Activated naive CD4-positive, alpha-beta T cell treated with anti-CD3 and anti-CD28 coated beads, Interleukin-2, amount 50 U/mL, for 24 hours (primary cell): ENCODE data around the gene LPGAT1.

Experiments used
- H3K27ac Mint-ChIP-seq: one replicate; pipeline ENCODE4 v1.8.0; 2021; ENCODE audit warnings: mild to moderate bottlenecking, mixed read lengths
- H3K27me3 Mint-ChIP-seq: one replicate; pipeline ENCODE4 v1.8.0; 2021; ENCODE audit warnings: mixed read lengths
- H3K36me3 Mint-ChIP-seq: one replicate; pipeline ENCODE4 v1.8.0; 2021; ENCODE audit warnings: mixed read lengths
- H3K4me1 Mint-ChIP-seq: one replicate; pipeline ENCODE4 v1.8.0; 2021; ENCODE audit warnings: mixed read lengths
- H3K4me3 Mint-ChIP-seq: one replicate; pipeline ENCODE4 v1.8.0; 2021; ENCODE audit warnings: mild to moderate bottlenecking, mixed read lengths
- H3K9me3 Mint-ChIP-seq: one replicate; pipeline ENCODE4 v1.8.0; 2021; ENCODE audit warnings: mixed read lengths

The LPGAT1 gene

GRCh38 chr1:211808475-211808874 lies 22.1 kb downstream of the LPGAT1 start:
- no peak overlapping the region for H3K27ac Mint-ChIP-seq
- peaks cover 44% of the 10 kb centered on the region for H3K36me3 Mint-ChIP-seq
- H3K9me3 Mint-ChIP-seq = no peaks in the 10 kb centered on the region
- peaks cover 9% of the 10 kb centered on the region for H3K4me1 Mint-ChIP-seq
- H3K4me3 Mint-ChIP-seq = no peak overlapping the region
- H3K27me3 Mint-ChIP-seq = no peaks in the 10 kb centered on the region

DNA sequence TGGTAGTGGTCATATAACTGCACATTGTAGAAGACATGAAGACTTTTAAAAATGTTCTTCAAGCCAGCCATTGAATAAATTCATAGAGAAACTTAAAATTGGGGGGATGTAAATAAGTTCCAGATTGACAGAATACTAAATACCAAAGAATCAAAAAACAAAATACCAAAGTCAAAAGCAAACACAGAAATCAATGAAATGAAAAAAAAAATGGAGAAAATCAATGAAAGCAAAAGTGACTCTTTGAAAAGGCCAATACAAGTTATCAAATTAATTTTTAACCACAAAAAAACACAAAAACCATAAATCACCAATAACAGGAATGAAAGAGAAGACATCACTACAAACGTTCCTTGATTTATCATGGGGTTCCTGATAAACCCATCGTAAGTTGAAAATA lies 25.6 kb downstream of the LPGAT1 start:
- Mint-ChIP-seq H3K27me3 (no peaks in the 10 kb centered on the region), H3K4me3 (no peak overlapping the region), H3K9me3 (peaks cover 4% of the 10 kb centered on the region), H3K36me3 (peaks cover 50% of the 10 kb centered on the region), H3K4me1 (peaks cover 11% of the 10 kb centered on the region), H3K27ac (no peak overlapping the region)

DNA sequence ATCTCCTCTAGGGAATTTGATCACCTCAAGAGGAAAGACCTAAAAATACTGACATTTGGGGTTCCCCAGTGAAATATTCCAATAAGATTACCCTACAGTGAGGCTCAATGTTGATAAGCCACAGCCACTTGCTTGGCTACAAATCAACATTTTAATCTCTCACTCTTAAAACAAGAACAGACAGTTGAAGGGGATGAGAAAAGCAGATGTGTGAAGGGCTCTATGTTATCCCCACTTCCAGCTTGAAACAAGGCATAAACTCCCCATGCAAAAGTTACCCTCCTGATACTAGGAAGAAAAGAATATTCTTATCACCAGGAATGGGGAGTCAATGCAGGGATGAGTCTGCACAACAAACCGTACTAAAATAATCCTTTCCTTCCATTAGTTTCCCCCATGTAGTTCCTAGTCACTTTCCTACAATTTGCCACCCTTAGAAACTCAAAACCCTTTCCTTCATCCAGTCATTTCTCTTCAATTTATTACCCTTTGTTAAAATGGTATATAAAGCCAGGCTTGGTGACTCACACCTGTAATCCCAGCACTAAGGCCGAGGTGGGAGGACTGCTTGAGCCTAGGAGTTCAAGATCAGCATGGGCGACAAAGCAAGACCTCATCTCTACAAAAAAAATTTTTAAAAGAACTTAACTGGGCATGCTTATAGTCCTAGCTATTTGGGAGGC lies 29.5 kb downstream of the LPGAT1 start:
- H3K36me3 Mint-ChIP-seq = peaks cover 36% of the 10 kb centered on the region
- peaks cover 4% of the 10 kb centered on the region for H3K9me3 Mint-ChIP-seq
- H3K4me1 Mint-ChIP-seq = peaks cover 7% of the 10 kb centered on the region
- H3K4me3 Mint-ChIP-seq = no peak overlapping the region
- H3K27me3 Mint-ChIP-seq = no peaks in the 10 kb centered on the region
- no peak overlapping the region for H3K27ac Mint-ChIP-seq

GRCh38 chr1:211797994-211798393 lies 32.6 kb downstream of the LPGAT1 start:
- peaks cover 7% of the 10 kb centered on the region for H3K4me1 Mint-ChIP-seq
- no peak overlapping the region for H3K4me3 Mint-ChIP-seq
- H3K27ac Mint-ChIP-seq = no peak overlapping the region
- H3K36me3 Mint-ChIP-seq = peaks cover 22% of the 10 kb centered on the region
- no peaks in the 10 kb centered on the region for H3K27me3 Mint-ChIP-seq
- H3K9me3 Mint-ChIP-seq = peaks cover under 1% of the 10 kb centered on the region

GRCh38 chr1:211791979-211792378 lies 38.6 kb downstream of the LPGAT1 start:
- H3K36me3 Mint-ChIP-seq = peaks cover 7% of the 10 kb centered on the region
- H3K27ac Mint-ChIP-seq = no peak overlapping the region
- no peaks in the 10 kb centered on the region for H3K27me3 Mint-ChIP-seq
- H3K4me1 Mint-ChIP-seq = no peaks in the 10 kb centered on the region
- no peaks in the 10 kb centered on the region for H3K9me3 Mint-ChIP-seq
- no peak overlapping the region for H3K4me3 Mint-ChIP-seq

- no peaks in the 10 kb centered on the region for H3K27me3 Mint-ChIP-seq
- H3K9me3 Mint-ChIP-seq = no peaks in the 10 kb centered on the region
- no peaks in the 10 kb centered on the region for H3K4me1 Mint-ChIP-seq
- no peak overlapping the region for H3K27ac Mint-ChIP-seq
- H3K36me3 Mint-ChIP-seq = peaks cover 5% of the 10 kb centered on the region
- H3K4me3 Mint-ChIP-seq = no peak overlapping the region
Measured at GRCh38 chr1:211789641-211790464, 40.7 kb downstream of the LPGAT1 start.

GRCh38 chr1:211788626-211789025 lies 41.9 kb downstream of the LPGAT1 start:
- Mint-ChIP-seq H3K27ac (no peak overlapping the region), H3K9me3 (no peaks in the 10 kb centered on the region), H3K4me1 (no peaks in the 10 kb centered on the region), H3K27me3 (no peaks in the 10 kb centered on the region), H3K36me3 (peaks cover 10% of the 10 kb centered on the region), H3K4me3 (no peak overlapping the region)

DNA sequence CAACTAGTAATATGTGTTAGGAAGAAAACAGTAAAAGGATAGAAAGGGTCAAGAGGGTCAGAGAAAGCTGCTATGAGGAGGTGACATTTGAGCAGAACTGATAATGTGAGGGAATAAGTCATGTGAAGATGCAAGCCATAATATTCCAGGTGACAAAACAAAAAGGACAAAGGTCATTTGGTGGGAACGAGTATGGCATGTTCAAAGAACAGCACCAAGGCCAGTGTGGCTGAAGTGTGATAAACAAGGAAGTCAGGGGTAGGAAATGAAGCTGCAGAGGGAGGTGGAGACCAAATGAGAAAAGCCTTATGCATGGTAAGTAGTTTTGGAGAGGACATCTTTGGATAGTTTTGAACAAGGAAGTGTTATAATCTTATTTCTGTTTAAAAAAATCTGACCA lies 46.7 kb downstream of the LPGAT1 start:
- H3K27me3 Mint-ChIP-seq = no peaks in the 10 kb centered on the region
- H3K36me3 Mint-ChIP-seq = peaks cover 5% of the 10 kb centered on the region
- no peak overlapping the region for H3K4me3 Mint-ChIP-seq
- no peak overlapping the region for H3K27ac Mint-ChIP-seq
- H3K9me3 Mint-ChIP-seq = no peaks in the 10 kb centered on the region
- H3K4me1 Mint-ChIP-seq = no peaks in the 10 kb centered on the region

GRCh38 chr1:211783266-211783665 lies 47.3 kb downstream of the LPGAT1 start:
- peaks cover 6% of the 10 kb centered on the region for H3K36me3 Mint-ChIP-seq
- H3K4me3 Mint-ChIP-seq = no peak overlapping the region
- H3K4me1 Mint-ChIP-seq = no peaks in the 10 kb centered on the region
- H3K9me3 Mint-ChIP-seq = no peaks in the 10 kb centered on the region
- H3K27ac Mint-ChIP-seq = no peak overlapping the region
- H3K27me3 Mint-ChIP-seq = no peaks in the 10 kb centered on the region

DNA sequence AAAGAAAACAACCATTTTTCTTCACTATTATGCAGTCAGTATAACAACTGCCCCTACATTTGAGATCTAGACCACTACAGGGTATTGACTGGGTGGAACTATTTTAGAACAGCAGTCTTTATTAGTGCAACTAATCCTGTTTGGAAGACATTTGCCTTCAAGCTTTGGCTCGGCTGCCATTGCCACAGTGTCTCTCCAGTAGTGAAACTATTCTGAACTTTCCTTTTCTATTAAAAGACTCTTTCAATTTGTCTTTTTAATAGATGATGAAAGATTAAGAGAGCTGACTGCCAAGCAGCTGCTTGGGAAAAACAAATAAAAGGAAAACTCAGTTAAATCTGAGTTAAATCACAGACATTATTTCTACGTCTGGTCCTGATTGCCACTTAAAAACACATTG lies 49.3 kb downstream of the LPGAT1 start:
- no peaks in the 10 kb centered on the region for H3K27me3 Mint-ChIP-seq
- H3K36me3 Mint-ChIP-seq = peaks cover 10% of the 10 kb centered on the region

GRCh38 chr1:211775170-211775569 lies 55.4 kb downstream of the LPGAT1 start:
- Mint-ChIP-seq H3K36me3 (peaks cover 13% of the 10 kb centered on the region), H3K27ac (no peak overlapping the region), H3K27me3 (no peaks in the 10 kb centered on the region), H3K4me1 (no peaks in the 10 kb centered on the region), H3K4me3 (no peak overlapping the region), H3K9me3 (no peaks in the 10 kb centered on the region)

More for the DNA sequence above, 49.3 kb downstream of the LPGAT1 start:
- H3K27ac Mint-ChIP-seq = no peak overlapping the region
- H3K9me3 Mint-ChIP-seq = no peaks in the 10 kb centered on the region
- no peak overlapping the region for H3K4me3 Mint-ChIP-seq
- no peaks in the 10 kb centered on the region for H3K4me1 Mint-ChIP-seq

DNA sequence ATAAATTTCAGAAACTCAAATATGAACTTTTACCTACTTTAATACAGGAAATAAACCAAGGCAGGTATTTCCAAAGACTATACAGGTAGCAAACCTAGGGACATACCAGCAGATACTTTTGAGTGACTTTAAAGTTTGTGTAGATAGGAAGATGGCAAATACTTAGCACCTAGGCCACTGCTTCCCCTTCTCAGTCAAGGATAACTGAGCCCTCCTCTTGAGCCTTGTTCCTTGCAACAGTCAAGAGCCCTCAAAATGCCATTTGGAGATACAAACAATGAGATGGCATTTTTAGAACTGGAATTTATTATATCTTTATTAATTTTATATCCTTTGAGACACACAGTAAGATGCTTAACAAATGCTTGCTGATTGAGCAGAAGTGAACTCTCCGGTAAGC lies 65.9 kb downstream of the LPGAT1 start:
- no peaks in the 10 kb centered on the region for H3K9me3 Mint-ChIP-seq
- no peaks in the 10 kb centered on the region for H3K4me1 Mint-ChIP-seq
- H3K36me3 Mint-ChIP-seq = peaks cover 11% of the 10 kb centered on the region
- no peaks in the 10 kb centered on the region for H3K27me3 Mint-ChIP-seq
- H3K4me3 Mint-ChIP-seq = no peak overlapping the region
- H3K27ac Mint-ChIP-seq = no peak overlapping the region

- Mint-ChIP-seq H3K4me1 (no peaks in the 10 kb centered on the region), H3K27ac (no peak overlapping the region), H3K27me3 (no peaks in the 10 kb centered on the region), H3K9me3 (no peaks in the 10 kb centered on the region), H3K4me3 (no peak overlapping the region), H3K36me3 (peaks cover 15% of the 10 kb centered on the region)
Measured at GRCh38 chr1:211762206-211762605, 68.4 kb downstream of the LPGAT1 start.

- no peaks in the 10 kb centered on the region for H3K9me3 Mint-ChIP-seq
- H3K27me3 Mint-ChIP-seq = no peaks in the 10 kb centered on the region
- peaks cover 13% of the 10 kb centered on the region for H3K36me3 Mint-ChIP-seq
- H3K27ac Mint-ChIP-seq = no peak overlapping the region
- H3K4me1 Mint-ChIP-seq = no peaks in the 10 kb centered on the region
- no peak overlapping the region for H3K4me3 Mint-ChIP-seq
Measured at GRCh38 chr1:211761400-211761799, 69.2 kb downstream of the LPGAT1 start.

DNA sequence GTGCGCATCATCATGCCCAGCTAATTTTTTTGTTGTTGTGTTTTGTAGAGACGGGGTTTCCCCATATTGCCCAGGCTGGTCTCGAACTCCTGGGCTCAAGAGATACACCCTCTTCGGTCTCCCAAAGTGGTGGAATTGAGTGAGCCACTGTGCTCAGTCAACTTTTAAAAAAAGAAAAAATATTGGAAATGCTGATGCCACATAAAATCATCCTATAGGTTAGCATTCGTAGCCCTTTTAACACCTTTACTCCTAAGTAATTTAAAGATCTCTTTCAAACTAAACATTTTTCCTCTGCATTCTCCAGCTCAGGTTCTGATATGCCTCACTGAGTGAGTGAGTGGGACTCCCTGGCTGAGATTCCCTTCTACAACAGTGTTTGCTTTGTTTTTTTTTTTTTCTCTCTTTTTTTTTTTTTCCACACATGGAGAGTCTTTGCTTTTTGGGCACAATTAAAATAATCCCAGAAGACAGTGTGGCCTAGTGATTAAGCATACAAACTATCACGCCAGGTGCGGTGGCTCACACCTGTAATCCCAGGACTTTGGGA lies 74.0 kb downstream of the LPGAT1 start:
- Mint-ChIP-seq H3K27me3 (no peaks in the 10 kb centered on the region), H3K4me1 (no peaks in the 10 kb centered on the region), H3K4me3 (no peak overlapping the region), H3K36me3 (peaks cover 11% of the 10 kb centered on the region), H3K9me3 (no peaks in the 10 kb centered on the region), H3K27ac (no peak overlapping the region)

DNA sequence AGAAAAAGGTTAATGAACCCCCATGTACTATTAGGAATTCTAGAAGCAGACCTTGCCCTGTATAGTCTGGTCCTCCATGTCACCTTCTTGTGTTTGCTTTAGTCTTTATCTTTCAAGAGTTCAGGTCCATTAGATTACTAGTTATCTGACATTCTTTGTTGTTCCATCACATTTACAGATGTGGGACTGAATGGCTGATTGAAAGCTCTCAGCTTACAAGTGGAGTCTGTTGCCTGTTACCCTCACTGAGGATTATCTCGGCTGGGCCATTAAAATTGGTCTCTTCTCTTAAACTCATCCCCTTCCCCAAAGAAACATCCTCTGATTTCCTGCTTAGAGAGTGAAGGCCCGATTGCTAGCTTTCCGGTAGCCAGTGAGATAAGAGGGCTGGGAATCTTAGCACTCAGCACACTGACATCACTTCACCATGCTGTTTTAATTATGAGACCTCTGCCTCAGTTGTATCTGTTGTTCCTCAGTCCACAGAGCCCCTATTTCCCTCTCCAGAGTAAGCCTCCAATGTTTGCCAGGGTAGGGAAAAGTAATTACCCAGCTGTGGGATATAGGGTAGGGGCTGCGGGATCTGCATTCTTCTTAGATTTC lies 76.8 kb downstream of the LPGAT1 start:
- Mint-ChIP-seq H3K27ac (no peak overlapping the region), H3K36me3 (peaks cover 8% of the 10 kb centered on the region), H3K4me3 (no peak overlapping the region), H3K27me3 (no peaks in the 10 kb centered on the region), H3K4me1 (no peaks in the 10 kb centered on the region), H3K9me3 (no peaks in the 10 kb centered on the region)
